GM06990 (cell line): Measurements from ENCODE around the gene TYW3.

Experiments
- DNase-seq: peaks from one replicate; pipeline ENCODE4 v3.0.0-alpha.2; 2011; ENCODE audit not compliant: insufficient read length; ENCODE audit errors: extremely low read depth
- H3K27me3 ChIP-seq: replicated peaks from 2 replicates; pipeline ENCODE4 v1.6.0; 2011; ENCODE audit warnings: low read length; ENCODE audit not compliant: control insufficient read depth, insufficient read depth
- H3K36me3 ChIP-seq: 2 replicates; pipeline ENCODE4 v1.5.1; 2011; ENCODE audit warnings: low read length; ENCODE audit not compliant: control insufficient read depth, insufficient read depth
- H3K4me3 ChIP-seq: replicated peaks from 2 replicates; pipeline ENCODE4 v1.5.1; 2011; ENCODE audit warnings: low read depth, mild to moderate bottlenecking, control low read depth, low read length
- CTCF ChIP-seq: IDR thresholded peaks from 2 replicates; pipeline ENCODE4 v1.5.1; 2011; ENCODE audit warnings: low read length, control low read depth, mild to moderate bottlenecking, inconsistent platforms; ENCODE audit not compliant: insufficient read depth, poor library complexity, severe bottlenecking

TYW3 gene

DNA sequence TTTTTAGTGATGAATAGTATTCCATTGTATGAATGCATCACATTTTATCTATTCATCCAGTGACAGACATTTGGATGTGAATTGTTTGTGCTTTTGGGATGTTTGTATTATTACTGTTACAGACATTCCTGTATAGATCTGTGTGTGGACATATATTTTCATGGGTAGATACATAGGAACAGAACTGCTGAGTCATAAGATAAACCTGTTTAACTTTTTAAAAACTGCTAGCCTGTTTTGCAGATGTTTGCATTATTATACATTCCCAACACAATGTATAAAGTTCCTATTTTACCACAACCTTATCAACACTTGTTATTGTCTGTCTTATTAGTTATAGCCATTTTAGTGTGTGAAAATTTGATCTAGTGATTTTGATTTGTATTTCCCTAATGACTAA lies 46.8 kb downstream of the TYW3 start:
- Histone ChIP-seq H3K27me3 (no peaks in the 10 kb centered on the region), H3K4me3 (no peak overlapping the region), H3K36me3 (no peaks in the 10 kb centered on the region)
- DNase-seq: no peak
- TF ChIP-seq CTCF: no peak

- DNase-seq: no peak
- no peaks in the 10 kb centered on the region for H3K27me3 ChIP-seq
- TF ChIP-seq CTCF: no peak
- H3K36me3 ChIP-seq: no peaks in the 10 kb centered on the region
- no peak overlapping the region for H3K4me3 ChIP-seq
Measured at GRCh38 chr1:74780594-74780993, 47.6 kb downstream of the TYW3 start.

GRCh38 chr1:74785944-74786343 lies 53.0 kb downstream of the TYW3 start:
- DNase-seq: no peak
- Histone ChIP-seq H3K27me3 (no peaks in the 10 kb centered on the region), H3K36me3 (no peaks in the 10 kb centered on the region), H3K4me3 (no peak overlapping the region)
- TF ChIP-seq CTCF: no peak

DNA sequence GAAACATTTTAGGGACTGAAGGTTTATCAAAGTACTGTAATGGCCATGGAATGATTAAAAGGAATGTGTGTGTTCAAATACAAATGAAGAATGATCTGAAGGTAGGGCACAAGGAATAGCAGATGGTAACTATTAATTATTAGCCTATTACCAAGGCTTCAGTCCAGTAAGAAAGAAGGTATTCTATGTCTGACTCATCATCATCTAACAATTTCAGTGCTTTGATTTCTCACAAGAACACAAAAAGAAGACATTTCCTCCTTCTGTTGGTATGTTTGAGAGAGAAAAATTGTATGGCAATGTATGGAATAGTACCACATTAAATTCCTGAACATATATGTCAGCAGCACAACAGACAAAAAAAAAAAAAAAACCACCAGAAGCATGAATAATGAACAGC lies 57.5 kb downstream of the TYW3 start:
- no peak for DNase-seq
- no peak for TF ChIP-seq CTCF
- Histone ChIP-seq H3K4me3 (no peak overlapping the region), H3K36me3 (no peaks in the 10 kb centered on the region), H3K27me3 (no peaks in the 10 kb centered on the region)

GRCh38 chr1:74791491-74791890 lies 58.5 kb downstream of the TYW3 start:
- DNase-seq: no peak
- H3K36me3 ChIP-seq: no peaks in the 10 kb centered on the region
- no peaks in the 10 kb centered on the region for H3K27me3 ChIP-seq
- H3K4me3 ChIP-seq: no peak overlapping the region
- TF ChIP-seq CTCF: no peak

- Histone ChIP-seq H3K36me3 (no peaks in the 10 kb centered on the region), H3K27me3 (no peaks in the 10 kb centered on the region), H3K4me3 (no peak overlapping the region)
- DNase-seq: no peak
- TF ChIP-seq CTCF: no peak
Measured at GRCh38 chr1:74799119-74799657, 66.2 kb downstream of the TYW3 start.
